Upper lobe of left lung (tissue), 4 donors: ENCODE results near the gene FOSL2.

Experiments used
- POLR2A ChIP-seq, 4 donors: fragments of 450-650 bp; IDR thresholded peaks; one replicate each; pipeline ENCODE4 v1.5.1; 2016 to 2017; ENCODE audit warnings: antibody characterized with exemption in 4 of 4, mild to moderate bottlenecking in 2 of 4
- POLR2AphosphoS5 ChIP-seq, 2 donors: sonication (generic); formaldehyde crosslinking; IDR thresholded peaks; one replicate each; pipeline ENCODE4 v1.5.1; 2017; ENCODE audit warnings: antibody characterized with exemption in 2 of 2

DNA sequence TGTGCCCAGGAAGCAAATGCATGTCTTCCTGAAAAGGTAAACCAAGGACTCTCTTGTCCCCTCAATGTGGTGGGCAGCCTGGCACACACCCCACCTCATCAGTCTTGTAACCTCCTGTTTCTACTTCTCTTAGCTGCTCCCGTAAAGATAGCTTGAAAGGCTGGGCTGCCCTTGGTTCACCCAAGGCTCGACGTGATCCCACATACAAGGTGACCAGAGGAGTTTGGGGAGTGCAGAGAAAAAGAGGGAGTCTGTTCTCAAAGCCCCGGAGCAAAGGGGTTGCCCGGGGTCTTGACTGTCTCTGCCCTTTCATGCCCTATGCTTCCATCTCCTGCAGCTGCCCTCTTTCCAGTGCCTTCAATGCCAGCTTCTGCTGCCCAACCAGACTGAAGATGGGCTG lies 18.3 kb upstream of the FOSL2 start:
- TF ChIP-seq POLR2AphosphoS5 (IDR thresholded peaks at IDR 0.05): no peak
- no peak for TF ChIP-seq POLR2A (IDR thresholded peaks at IDR 0.05)
